Stomach smooth muscle (tissue), 2 donors: ENCODE measurements around the gene PNPLA7.

ENCODE experiments used
- H3K27ac ChIP-seq: one replicate; pipeline ENCODE4 v1.7.0; 2013; ENCODE audit warnings: mild to moderate bottlenecking, low read length, inconsistent platforms
- H3K27me3 ChIP-seq, 2 donors: one replicate each; pipeline ENCODE4 v1.7.0; 2013; ENCODE audit warnings: low read length in 2 of 2; ENCODE audit not compliant: insufficient read depth in 2 of 2, control insufficient read depth in 1 of 2
- H3K36me3 ChIP-seq, 2 donors: one replicate each; pipeline ENCODE4 v1.7.0; 2013; ENCODE audit warnings: low read length in 2 of 2; ENCODE audit not compliant: control insufficient read depth in 2 of 2, insufficient read depth in 2 of 2
- H3K4me1 ChIP-seq: one replicate; pipeline ENCODE4 v1.7.0; 2013; ENCODE audit warnings: low read length; ENCODE audit not compliant: control insufficient read depth, insufficient read depth
- H3K4me3 ChIP-seq, 2 donors: one replicate each; pipeline ENCODE4 v1.7.0; 2013; ENCODE audit warnings: low read length in 2 of 2
- H3K9ac ChIP-seq, 2 donors: one replicate each; pipeline ENCODE4 v1.7.0; 2013; ENCODE audit warnings: low read length in 2 of 2, mild to moderate bottlenecking in 1 of 2
- H3K9me3 ChIP-seq, 2 donors: one replicate each; pipeline ENCODE4 v1.7.0; 2013; ENCODE audit warnings: low read length in 2 of 2; ENCODE audit not compliant: control insufficient read depth in 2 of 2
- donor health status: healthy.
- donor health status: Pancreatic carcinoma.

Gene PNPLA7

GRCh38 chr9:137429974-137430722 is 120.1 kb downstream of the PNPLA7 start:
- no peaks in the 10 kb centered on the region for H3K9me3 ChIP-seq
- H3K27ac ChIP-seq, result no peak overlapping the region
- H3K27me3 ChIP-seq, result peaks cover 2 to 10% of the 10 kb centered on the region in 2 donors
- no peaks in the 10 kb centered on the region for H3K36me3 ChIP-seq
- no peak overlapping the region for H3K9ac ChIP-seq
- no peak overlapping the region for H3K4me3 ChIP-seq
- peaks cover 8% of the 10 kb centered on the region for H3K4me1 ChIP-seq

GRCh38 chr9:137429546-137429890 is 120.7 kb downstream of the PNPLA7 start:
- no peaks in the 10 kb centered on the region for H3K9me3 ChIP-seq
- H3K27ac ChIP-seq, result no peak overlapping the region
- no peaks in the 10 kb centered on the region for H3K36me3 ChIP-seq
- H3K9ac ChIP-seq, result no peak overlapping the region
- peaks cover 2 to 10% of the 10 kb centered on the region in 2 donors for H3K27me3 ChIP-seq
- H3K4me1 ChIP-seq, result peaks cover 11% of the 10 kb centered on the region
- H3K4me3 ChIP-seq, result no peak overlapping the region

GRCh38 chr9:137428841-137429545 is 121.2 kb downstream of the PNPLA7 start:
- H3K4me3 ChIP-seq, result no peak overlapping the region

GRCh38 chr9:137428311-137428630 is 121.9 kb downstream of the PNPLA7 start:
- Histone ChIP-seq H3K4me3 (no peak overlapping the region), H3K9me3 (no peaks in the 10 kb centered on the region), H3K36me3 (no peaks in the 10 kb centered on the region), H3K9ac (no peak overlapping the region), H3K27me3 (peaks cover 2 to 10% of the 10 kb centered on the region in 2 donors), H3K4me1 (peaks cover 18% of the 10 kb centered on the region), H3K27ac (no peak overlapping the region)

More at GRCh38 chr9:137428841-137429545, 121.2 kb downstream of the PNPLA7 start:
- Histone ChIP-seq H3K36me3 (no peaks in the 10 kb centered on the region), H3K9me3 (no peaks in the 10 kb centered on the region), H3K9ac (no peak overlapping the region), H3K27ac (no peak overlapping the region), H3K4me1 (peaks cover 13% of the 10 kb centered on the region), H3K27me3 (peaks cover 2 to 10% of the 10 kb centered on the region in 2 donors)

GRCh38 chr9:137427454-137428310 is 122.5 kb downstream of the PNPLA7 start:
- Histone ChIP-seq H3K9ac (no peak overlapping the region), H3K9me3 (no peaks in the 10 kb centered on the region), H3K36me3 (no peaks in the 10 kb centered on the region), H3K4me1 (peaks cover 18% of the 10 kb centered on the region), H3K4me3 (no peak overlapping the region), H3K27ac (no peak overlapping the region), H3K27me3 (peaks cover 2 to 10% of the 10 kb centered on the region in 2 donors)

- H3K9ac ChIP-seq, result no peak overlapping the region
- no peak overlapping the region for H3K27ac ChIP-seq
- H3K27me3 ChIP-seq, result peaks cover 2 to 10% of the 10 kb centered on the region in 2 donors
- H3K36me3 ChIP-seq, result no peaks in the 10 kb centered on the region
- H3K4me1 ChIP-seq, result peaks cover 29% of the 10 kb centered on the region
- H3K9me3 ChIP-seq, result no peaks in the 10 kb centered on the region
- no peak overlapping the region for H3K4me3 ChIP-seq
These were observed 124.1 kb downstream of the PNPLA7 start for GRCh38 chr9:137426018-137426681.

- no peaks in the 10 kb centered on the region for H3K27me3 ChIP-seq
- H3K9me3 ChIP-seq, result no peaks in the 10 kb centered on the region
- H3K4me3 ChIP-seq, result peak overlapping the region; percentile 46 to 82
- H3K27ac ChIP-seq, result no peak overlapping the region
- H3K9ac ChIP-seq, result peak overlapping the region; percentile 51 to 57
- H3K4me1 ChIP-seq, result peaks cover 22% of the 10 kb centered on the region
- H3K36me3 ChIP-seq, result no peaks in the 10 kb centered on the region
These were observed 126.5 kb downstream of the PNPLA7 start for GRCh38 chr9:137423514-137424291.

GRCh38 chr9:137422604-137423513 is 127.3 kb downstream of the PNPLA7 start, which contains the start of the genes EXD3 and NOXA1:
Gene EXD3, minus strand, starts transcription at chr9:137423162. Its CDS starts 27,805 bp downstream, at chr9:137395357.
Gene NOXA1, plus strand, starts transcription at chr9:137423393. Its CDS starts 137 bp downstream, at chr9:137423530.
- Histone ChIP-seq H3K27ac (no peak within 1 kb of the TSS), H3K4me3 (peak within 1 kb of the TSS; percentile 82), H3K36me3 (no peaks in the 10 kb centered on the region), H3K27me3 (no peaks in the 10 kb centered on the region), H3K9me3 (no peaks in the 10 kb centered on the region), H3K9ac (peak within 1 kb of the TSS; percentile 70 to 73), H3K4me1 (peaks cover 22% of the 10 kb centered on the region)
